Activated CD4-positive, alpha-beta T cell treated with anti-CD3 and anti-CD28 coated beads, Interleukin-2, Interleukin-4, amounts not matched to agents 100 ng/mL and 50 ng/mL, durations not matched to agents 16 hours and 8 hours (primary cell): Measurements from ENCODE around the gene KDM8.
A peak's percentile ranks its signal among the peaks of the same experiment; 100 is the strongest.

Experiments used
- DNase-seq: peaks from one replicate; pipeline ENCODE4 v3.0.0-alpha.2; 2020; ENCODE audit warnings: low spot score

The KDM8 gene

GRCh38 chr16:27269300-27270150, 66.2 kb downstream of the KDM8 start:
- no peak for DNase-seq

DNA sequence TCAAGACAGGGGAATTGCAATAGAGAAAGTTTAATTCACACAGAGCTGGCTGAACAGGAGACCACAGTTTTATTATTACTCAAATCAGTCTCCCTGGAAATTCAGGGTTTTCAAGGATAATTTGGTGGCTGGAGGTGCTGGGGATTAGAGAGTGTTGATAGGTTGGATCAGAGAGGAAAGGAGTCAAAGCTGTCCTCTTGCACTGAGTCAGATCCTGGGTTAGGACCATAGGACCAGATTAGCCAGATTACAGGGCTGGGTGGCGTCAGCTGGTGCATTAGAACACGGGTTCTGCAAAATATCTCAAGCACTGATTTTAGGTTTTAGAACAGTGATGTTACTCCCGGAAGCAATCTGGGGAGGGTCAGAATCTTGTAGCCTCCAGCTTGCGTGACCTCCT, 67.0 kb downstream of the KDM8 start:
- DNase-seq = peak; percentile 57
